GM19463 (cell line): ENCODE measurements around the gene MYOM1.
A peak's percentile ranks its signal among the peaks of the same experiment; 100 is the strongest.

Source experiments
- ATAC-seq: cut with Tn5 transposase; IDR thresholded peaks from one replicate; pipeline ENCODE4 v1.9.1; 2021; ENCODE audit warnings: mild to moderate bottlenecking, moderate library complexity; ENCODE audit not compliant: unreplicated experiment

MYOM1 gene

GRCh38 chr18:3154214-3154613, 65.6 kb downstream of the MYOM1 start:
- no peak for ATAC-seq

DNA sequence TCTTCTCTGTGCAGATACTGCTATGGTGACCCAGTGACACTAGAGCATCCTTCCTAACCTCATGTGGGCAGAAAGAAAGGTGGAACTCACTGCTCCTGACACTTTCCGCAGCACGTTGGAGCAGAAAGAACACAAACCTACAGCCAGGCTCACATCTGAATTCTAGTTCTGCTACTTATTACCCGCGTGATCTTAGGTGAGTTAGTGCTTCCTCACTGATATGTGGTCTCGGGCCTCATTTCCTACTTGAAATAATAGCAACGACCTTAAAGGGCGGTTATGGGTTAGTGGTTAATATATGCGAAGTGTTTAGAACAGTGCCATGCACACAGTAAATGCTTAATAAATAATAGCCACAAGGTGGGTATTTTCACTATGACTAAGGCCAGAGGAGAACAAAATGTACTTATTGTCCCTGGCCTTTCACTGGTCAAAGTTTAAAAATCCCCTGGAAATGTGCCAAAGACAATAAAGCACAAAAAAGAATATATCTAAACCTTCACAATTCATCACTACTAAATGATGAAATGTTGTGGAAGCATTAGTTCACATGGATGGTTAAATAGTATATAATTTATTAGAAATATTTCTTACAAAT, 66.6 kb downstream of the MYOM1 start:
- ATAC-seq = peak; percentile 96

DNA sequence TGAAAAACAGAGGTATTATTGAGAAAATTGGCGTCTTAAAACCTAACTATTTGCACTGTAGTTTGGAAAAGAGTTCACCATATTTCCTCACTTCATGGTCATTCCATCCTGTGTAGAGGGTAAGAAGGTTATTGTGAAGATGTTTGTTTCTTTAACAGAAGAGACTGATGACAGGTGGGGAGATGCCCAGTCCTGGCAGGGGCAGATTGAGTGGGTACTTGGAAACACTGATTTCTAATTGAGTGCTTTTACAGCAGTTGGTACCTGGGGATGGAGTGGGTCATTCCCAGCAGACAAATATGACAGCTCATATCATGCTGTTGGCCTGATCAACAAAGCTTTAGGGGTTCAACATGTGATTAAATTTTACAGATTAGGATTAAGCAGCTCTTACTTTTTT, 67.5 kb downstream of the MYOM1 start:
- ATAC-seq = no peak

DNA sequence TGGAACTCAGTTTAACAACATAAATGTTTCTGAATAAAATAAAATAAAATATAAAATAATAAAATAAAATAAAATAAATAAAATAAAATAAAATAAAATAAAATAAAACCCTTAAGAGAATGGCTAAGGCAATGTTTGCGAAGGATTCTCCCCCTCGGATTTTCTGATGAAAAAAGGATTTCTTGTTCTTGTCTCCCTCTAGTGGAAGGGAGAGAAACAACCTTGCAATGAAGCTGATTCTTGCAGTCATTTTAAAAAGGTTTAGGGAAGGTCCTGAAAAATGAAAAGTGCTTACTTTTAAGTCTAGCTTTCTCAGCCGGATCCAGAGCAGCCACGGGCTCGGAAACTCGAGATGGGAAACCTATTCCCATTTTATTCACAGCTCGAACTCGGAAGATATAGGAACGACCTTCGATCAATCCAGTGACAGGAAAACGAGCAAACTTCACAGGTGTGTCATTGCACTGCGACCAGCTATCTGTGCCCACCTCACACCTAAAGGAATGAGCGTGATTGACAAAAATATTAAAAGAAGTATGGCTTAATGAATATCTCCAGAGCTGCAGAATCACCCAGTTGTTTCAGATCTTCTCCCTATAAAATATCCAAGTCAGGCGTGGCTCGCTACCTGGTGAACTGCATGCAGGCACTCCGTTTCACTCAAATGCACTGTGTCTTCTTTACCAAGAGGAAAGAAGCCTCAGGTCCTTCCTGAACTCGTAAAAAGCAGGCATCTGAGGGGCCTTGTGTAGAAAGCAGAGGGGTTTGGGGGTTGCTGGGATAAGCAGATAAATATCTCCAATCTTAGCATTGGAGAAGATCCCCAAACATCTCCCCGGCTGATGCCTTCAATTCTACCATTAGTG, 68.1 kb downstream of the MYOM1 start:
- no peak for ATAC-seq

DNA sequence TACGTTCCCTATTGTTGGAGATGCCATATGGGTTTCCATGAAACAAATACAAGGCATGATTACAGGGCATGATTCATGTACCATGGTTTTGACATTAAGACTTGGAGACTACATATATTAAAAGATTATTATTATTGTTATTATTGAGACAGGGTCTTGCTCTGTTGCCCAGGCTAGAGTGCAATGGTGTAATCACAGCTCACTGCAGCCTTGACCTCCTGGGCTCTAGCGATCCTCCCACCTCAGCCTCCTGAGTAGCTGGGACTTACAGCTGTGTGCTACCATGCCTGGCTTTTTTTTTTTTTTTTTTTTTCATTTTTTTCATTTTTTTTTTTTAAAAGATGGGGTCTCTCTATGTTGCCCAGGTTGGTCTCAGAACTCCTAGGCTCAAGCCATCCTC, 69.1 kb downstream of the MYOM1 start:
- no peak for ATAC-seq

DNA sequence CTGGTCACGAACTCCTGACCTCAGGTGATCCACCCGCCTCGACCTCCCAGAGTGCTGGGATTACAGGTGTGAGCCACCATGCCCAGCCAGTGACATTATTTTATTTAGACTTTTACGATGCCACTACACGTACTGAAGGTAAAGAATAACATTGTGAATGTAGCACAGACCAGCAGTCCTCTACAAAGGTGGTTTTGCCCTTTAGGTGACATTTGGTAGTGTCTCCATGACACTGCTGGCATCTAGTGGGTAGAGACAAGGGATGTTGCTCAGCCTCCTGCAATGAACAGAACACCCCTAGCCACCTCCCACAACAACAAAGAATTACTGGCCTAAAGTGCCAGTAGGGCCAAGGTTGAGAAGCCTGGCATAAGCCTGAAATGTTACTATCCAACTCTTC, 69.5 kb downstream of the MYOM1 start:
- ATAC-seq = no peak

- no peak for ATAC-seq
These were observed 70.7 kb downstream of the MYOM1 start for GRCh38 chr18:3148930-3149535.

DNA sequence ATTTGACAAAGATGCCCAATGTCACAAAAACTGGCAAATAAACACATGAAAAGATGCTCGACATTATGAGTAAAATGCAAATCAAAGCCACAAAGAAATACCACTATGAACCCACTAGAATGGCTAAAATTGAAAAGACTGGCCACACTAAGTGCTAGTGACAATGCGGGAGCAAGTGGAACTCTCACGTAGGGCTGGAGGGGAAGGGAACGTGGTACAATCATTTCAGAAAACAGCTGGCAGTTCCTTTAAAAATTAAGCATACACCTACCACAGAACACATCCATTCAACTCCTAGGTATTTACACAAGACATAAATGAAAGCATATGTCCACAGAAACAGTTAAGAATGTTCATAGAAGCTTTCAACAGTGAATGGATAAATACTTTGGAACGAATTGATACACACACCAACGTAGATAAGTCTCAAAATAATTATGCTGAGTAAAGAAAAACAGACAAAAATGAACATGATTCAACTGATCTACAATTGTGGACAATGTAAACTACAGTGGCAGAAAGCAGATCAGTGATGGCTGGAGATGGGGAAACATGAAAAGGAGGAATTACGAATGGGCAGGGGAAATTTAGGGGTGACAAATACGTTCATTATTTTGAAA, 71.7 kb downstream of the MYOM1 start:
- no peak for ATAC-seq

DNA sequence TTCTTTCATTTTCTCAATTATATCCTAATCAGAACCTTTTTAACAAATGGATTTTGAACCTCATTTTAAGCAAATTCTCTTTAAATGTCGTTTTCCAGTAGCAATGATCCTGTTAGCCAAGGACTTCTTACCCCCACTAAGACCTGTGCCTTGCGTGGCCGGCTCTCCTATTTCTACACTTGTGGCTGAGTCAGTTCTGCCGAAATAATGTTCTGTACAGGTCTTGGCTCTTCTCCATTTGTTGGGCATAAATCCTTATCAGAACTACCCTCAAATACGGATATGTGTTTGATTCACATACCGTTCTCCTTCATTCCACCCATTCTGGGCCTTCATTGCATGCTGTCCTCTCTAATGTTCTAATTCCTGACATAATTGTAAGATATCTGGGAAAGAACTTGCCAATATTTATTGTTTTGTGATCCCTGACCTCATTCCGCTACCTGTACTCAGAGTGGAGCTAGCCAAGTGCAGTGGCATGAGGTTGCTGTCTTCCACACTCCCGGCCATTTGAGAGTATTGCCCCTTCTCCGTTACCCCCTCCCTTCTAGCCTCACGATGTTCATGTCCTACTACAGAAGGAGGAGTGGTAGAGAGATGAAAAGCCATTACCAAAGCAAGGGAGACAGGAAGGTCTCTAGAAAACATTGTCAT, 78.7 kb downstream of the MYOM1 start:
- no peak for ATAC-seq

- no peak for ATAC-seq
These were observed 79.4 kb downstream of the MYOM1 start for GRCh38 chr18:3140342-3140741.

DNA sequence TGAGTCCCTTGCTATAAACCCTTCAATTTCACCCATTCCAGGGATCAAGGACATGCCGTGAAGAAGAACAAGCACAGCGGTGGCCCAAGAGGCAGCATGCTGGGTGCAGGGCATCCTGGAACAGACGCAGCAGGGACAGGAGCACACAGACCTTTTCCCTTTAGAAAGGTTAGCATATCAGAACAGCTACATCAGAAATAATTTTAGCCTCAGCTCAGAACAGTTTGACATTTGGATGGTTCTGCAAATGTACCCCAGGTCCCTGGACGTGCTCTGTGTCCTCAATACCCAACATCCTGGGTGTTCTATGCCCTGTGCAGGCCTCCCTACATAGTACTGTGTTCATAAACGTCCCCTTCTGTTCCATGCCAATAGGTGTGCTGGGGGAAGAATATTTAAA, 80.4 kb downstream of the MYOM1 start:
- ATAC-seq = no peak

DNA sequence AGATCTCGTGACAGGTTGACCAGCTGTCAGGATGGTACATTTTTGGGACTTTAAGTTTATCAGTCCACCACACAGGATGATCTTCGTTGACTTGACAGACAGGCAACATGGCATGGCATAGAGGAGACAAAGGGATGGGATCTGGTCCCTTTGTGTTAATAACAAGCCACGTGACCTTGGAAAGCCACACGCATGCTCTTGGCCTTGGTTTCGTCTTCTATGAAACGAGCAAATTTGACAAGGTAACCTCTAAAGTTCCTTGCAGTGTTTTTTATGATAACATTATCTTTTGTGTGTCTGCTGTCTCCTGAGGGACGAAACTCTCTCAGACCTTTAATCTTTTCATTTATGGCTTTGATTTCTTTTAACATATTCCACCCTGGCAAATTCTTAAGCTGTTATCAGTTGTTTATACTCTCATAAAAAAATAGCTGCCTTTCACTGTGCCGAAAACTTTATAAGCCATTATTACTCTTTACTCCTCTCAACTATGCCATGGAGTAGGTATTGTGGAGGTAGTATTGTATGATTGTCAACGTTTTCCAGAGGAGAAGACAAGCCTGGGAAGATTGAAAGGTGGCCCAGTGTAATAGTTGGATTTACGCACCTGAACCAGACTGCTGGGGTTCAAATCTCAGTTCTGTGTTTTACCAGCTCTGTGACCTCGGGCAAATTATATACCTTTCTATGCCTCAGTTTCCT, 81.3 kb downstream of the MYOM1 start:
- ATAC-seq = no peak

GRCh38 chr18:3135536-3135935, 84.2 kb downstream of the MYOM1 start:
- no peak for ATAC-seq

DNA sequence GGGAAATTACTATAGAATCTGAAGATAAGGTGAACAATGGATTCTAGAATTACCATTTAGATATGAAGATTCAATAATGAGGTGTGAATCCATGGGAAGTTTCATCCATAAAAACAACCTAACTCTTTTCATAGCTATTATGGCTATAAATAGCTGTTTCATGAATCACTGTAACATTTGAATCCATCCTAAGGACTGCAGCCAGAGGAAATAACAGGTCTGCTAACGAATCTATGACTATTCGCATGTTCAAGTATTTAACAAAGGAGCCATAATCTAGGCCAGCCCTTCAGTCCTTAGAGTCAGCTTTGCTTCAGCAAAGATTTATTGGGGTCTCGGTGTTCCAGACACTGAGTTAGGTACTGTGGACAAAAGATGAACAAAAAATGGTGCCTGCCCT, 87.1 kb downstream of the MYOM1 start:
- ATAC-seq = no peak

- no peak for ATAC-seq
These were observed 89.4 kb downstream of the MYOM1 start for GRCh38 chr18:3130344-3130743.

DNA sequence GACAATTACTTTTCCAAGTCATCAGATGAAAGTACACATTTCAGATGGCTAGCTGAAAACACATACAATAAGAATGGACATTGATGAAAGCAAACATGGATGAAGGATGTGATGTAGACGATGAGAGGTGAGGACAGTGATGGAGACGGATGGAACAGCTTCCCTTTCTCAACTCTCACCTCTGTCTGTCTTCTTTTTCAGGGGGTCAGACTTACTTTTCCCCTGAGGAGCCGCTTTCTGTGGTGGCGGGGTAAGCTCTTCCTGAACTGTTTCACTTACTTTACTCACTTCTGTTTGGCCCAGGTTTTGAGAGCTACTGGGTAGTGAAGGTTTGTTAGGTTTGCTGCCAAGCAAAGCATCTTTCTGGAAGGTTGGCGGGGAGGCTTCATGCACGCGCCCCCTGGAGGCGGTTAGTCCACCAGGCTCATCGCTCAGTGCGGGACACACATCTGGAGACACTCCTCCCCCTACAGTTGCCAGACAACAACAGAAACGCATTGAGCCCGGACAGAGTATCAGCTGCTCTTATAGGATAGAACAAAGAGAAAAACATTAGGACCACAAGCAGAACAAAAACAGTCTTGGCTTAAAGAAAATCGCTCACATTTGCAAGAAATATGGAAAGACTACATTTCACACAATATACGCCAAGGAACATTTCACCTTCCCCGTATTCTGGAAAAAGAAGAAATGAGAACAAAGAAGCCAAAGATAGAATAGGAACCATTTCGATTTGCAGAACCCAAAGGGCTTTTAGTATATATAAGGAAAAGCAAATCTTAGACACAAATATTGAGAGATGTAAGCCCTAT, 90.5 kb downstream of the MYOM1 start:
- peak; percentile 99 for ATAC-seq

- no peak for ATAC-seq
These were observed 93.2 kb downstream of the MYOM1 start for GRCh38 chr18:3126457-3127097.

GRCh38 chr18:3124822-3125221, 94.9 kb downstream of the MYOM1 start:
- ATAC-seq = no peak

DNA sequence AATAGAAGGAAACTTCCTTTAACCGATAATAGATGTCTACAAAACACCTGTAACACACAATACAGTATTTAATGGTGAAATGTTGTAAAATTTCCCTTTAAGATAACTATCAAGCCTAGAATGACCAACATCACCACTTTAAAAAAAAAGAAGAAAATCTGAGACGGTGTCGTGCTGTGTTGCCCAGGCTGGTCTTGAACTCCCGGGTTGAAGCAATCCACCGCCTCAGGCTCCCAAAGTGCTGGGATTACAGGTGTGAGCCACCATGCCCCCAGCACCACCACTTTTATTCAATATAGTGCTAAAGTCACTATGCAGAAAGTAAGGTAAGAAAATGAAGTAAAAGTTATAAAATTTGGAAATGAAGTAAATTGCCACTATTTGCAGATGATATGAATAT, 96.9 kb downstream of the MYOM1 start:
- ATAC-seq = no peak
